Measurements from ENCODE around the gene C2CD2. TPM values are rescaled to one million over a fixed set of nuclear protein-coding genes. Genes with fewer than 3 reads are reported as not detected.

C2CD2 gene
- total and polyA plus RNA-seq, 2 donors (not counting 3 experiments of a cell fraction or from before 2014, with no cell fraction given) = 32.6 to 41.2 TPM

- Histone ChIP-seq H3K36me3 (ENCODE audit: control insufficient read depth in 2 of 2, extremely low read depth in 1 of 2, insufficient read depth in 2 of 2, low read length in 2 of 2) (no peaks in the 10 kb centered on the region), H3K27ac (ENCODE audit: insufficient read depth, low read depth, low read length) (no peak overlapping the region), H3K9ac (replicated peaks; ENCODE audit: extremely low read depth, insufficient read depth, low read length) (no peak overlapping the region), H3K4me3 (replicated peaks in 1 of 3; ENCODE audit: insufficient read depth in 1 of 3, low read depth in 1 of 3, low read length in 3 of 3) (no peak overlapping the region), H3K9me3 (replicated peaks; ENCODE audit: control insufficient read depth, insufficient read depth, low read length) (no peaks in the 10 kb centered on the region), H3K27me3 (ENCODE audit: control insufficient read depth in 2 of 2, insufficient read depth in 2 of 2, low read length in 2 of 2) (no peaks in the 10 kb centered on the region), H3K4me1 (ENCODE audit: control insufficient read depth, extremely low read depth, insufficient read depth, low read length) (no peaks in the 10 kb centered on the region), H2AFZ (ENCODE audit: low read depth, low read length) (no peak overlapping the region), H3K79me2 (ENCODE audit: control insufficient read depth, insufficient read depth, low read length) (peaks cover 6% of the 10 kb centered on the region), H3K4me2 (ENCODE audit: insufficient read depth, low read length) (no peak overlapping the region), H4K20me1 (replicated peaks; ENCODE audit: control insufficient read depth, extremely low read depth, insufficient read depth, low read length) (no peaks in the 10 kb centered on the region), H3K9me1 (replicated peaks; ENCODE audit: control insufficient read depth, extremely low read depth, insufficient read depth, low read length) (no peaks in the 10 kb centered on the region)
- intact Hi-C loops (cut with micrococcal nuclease) (no loop called here), dilution Hi-C loops (cut with MboI; ENCODE audit: extremely low pct_ligation_motif_present, low sequenced_read_pairs) (no loop called here)
- no TSS peak for BruUV-seq (replicated peaks)
- ChIA-PET CTCF (interaction anchor here (1.2 kb wide), 1 partner anchor 53 kb away, joined by 4 read pairs; no protein-coding TSS in a partner anchor), POLR2A (no interaction called here)
- DNase-seq (ENCODE audit: low read depth, low spot score) (no peak), FAIRE-seq (no peak)
- no peak for TF ChIP-seq POLR2A (IDR thresholded peaks at IDR 0.05; ENCODE audit: low read depth, low read length)
- no peak for TF ChIP-seq CTCF (IDR thresholded peaks at IDR 0.05; ENCODE audit: extremely low read depth in 1 of 2, insufficient read depth in 1 of 2, low read depth in 1 of 2, low read length in 2 of 2)
- TF ChIP-seq JUN (IDR thresholded peaks at IDR 0.05; ENCODE audit: borderline replicate concordance, insufficient read depth, insufficient read length, low read depth) = no peak
- no peak for TF ChIP-seq FOS (IDR thresholded peaks at IDR 0.05; ENCODE audit: borderline replicate concordance, insufficient read depth, low read length)
- TF ChIP-seq MAX (IDR thresholded peaks at IDR 0.05; ENCODE audit: insufficient read depth, insufficient read length) = no peak
- no peak for TF ChIP-seq MYC (IDR thresholded peaks at IDR 0.05; ENCODE audit: low read depth, low read length)
- no peak for TF ChIP-seq GATA2 (IDR thresholded peaks at IDR 0.05; ENCODE audit: insufficient read depth, insufficient read length, low read depth, low read length)
- no peak for TF ChIP-seq POLR2AphosphoS5 (IDR thresholded peaks at IDR 0.05; ENCODE audit: insufficient read depth, low read depth, low read length)
- no peak for TF ChIP-seq EZH2 (IDR thresholded peaks at IDR 0.05; ENCODE audit: borderline replicate concordance, low read depth, low read length, severe bottlenecking)
Observed at GRCh38 chr21:41869771-41870170, 84.0 kb downstream of the C2CD2 start.

All from endothelial cell of umbilical vein (primary cell).